Fibroblast of lung (primary cell): ENCODE data around the gene TNS3. TPM values are rescaled to one million over a fixed set of nuclear protein-coding genes. Genes with fewer than 3 reads are reported as not detected.

Source experiments
- DNase-seq, 2 donors: peaks; one replicate each; pipeline versions ENCODE4 v3.0.0 to v3.0.0-alpha.2; 2010; ENCODE audit warnings: low read depth in 2 of 2
- H2AFZ ChIP-seq: 2 replicates; pipeline ENCODE4 v1.5.1; 2012; ENCODE audit warnings: low read length, control low read depth, inconsistent platforms
- H3K27ac ChIP-seq: 2 replicates; pipeline ENCODE4 v1.5.1; 2011; ENCODE audit warnings: low read length, control low read depth; ENCODE audit not compliant: insufficient read depth
- H3K27me3 ChIP-seq: 2 replicates; pipeline ENCODE4 v1.5.1; 2011; ENCODE audit warnings: mild to moderate bottlenecking, low read length; ENCODE audit not compliant: control insufficient read depth, insufficient read depth
- H3K36me3 ChIP-seq: 2 replicates; pipeline ENCODE4 v1.5.1; 2011; ENCODE audit warnings: low read length; ENCODE audit not compliant: control insufficient read depth, insufficient read depth
- H3K4me1 ChIP-seq: 2 replicates; pipeline ENCODE4 v1.5.1; 2011; ENCODE audit warnings: low read length; ENCODE audit not compliant: control insufficient read depth, insufficient read depth; ENCODE audit errors: extremely low read depth
- H3K4me2 ChIP-seq: 2 replicates; pipeline ENCODE4 v1.5.1; 2011; ENCODE audit warnings: low read length, control low read depth; ENCODE audit not compliant: insufficient read depth; ENCODE audit errors: extremely low read depth
- H3K4me3 ChIP-seq, 4 experiments: fragments of 200-600 bp in 1 of 4; sonication (generic) in 1 of 4; replicated peaks in 1 of 4; 2 replicates each; pipeline ENCODE4 v1.5.1; 2011 to 2016; ENCODE audit warnings: low read length in 4 of 4, low read depth in 3 of 4, mild to moderate bottlenecking in 3 of 4, control low read depth in 2 of 4, inconsistent platforms in 1 of 4, mixed read lengths in 1 of 4; ENCODE audit not compliant: insufficient read depth in 1 of 4; ENCODE audit errors: control extremely low read depth in 1 of 4
- H3K79me2 ChIP-seq: 2 replicates; pipeline ENCODE4 v1.5.1; 2012; ENCODE audit warnings: mild to moderate bottlenecking, low read length, inconsistent platforms; ENCODE audit not compliant: control insufficient read depth, insufficient read depth
- H3K9ac ChIP-seq: 2 replicates; pipeline ENCODE4 v1.5.1; 2011; ENCODE audit warnings: mild to moderate bottlenecking, low read length, control low read depth; ENCODE audit not compliant: insufficient read depth
- H3K9me3 ChIP-seq: 2 replicates; pipeline ENCODE4 v1.5.1; 2012; ENCODE audit warnings: low read depth, low read length; ENCODE audit not compliant: control insufficient read depth, insufficient read depth
- H4K20me1 ChIP-seq: 2 replicates; pipeline ENCODE4 v1.5.1; 2011; ENCODE audit warnings: low read length; ENCODE audit not compliant: control insufficient read depth, insufficient read depth; ENCODE audit errors: extremely low read depth
- CTCF ChIP-seq, 2 donors: IDR thresholded peaks in 1 of 2; conservative IDR thresholded peaks in 1 of 2; 1 replicate in 1 of 2; 2 replicates in 1 of 2; pipeline ENCODE4 v1.5.1; 2011 to 2012; ENCODE audit warnings: low read length in 2 of 2, control low read depth in 1 of 2, inconsistent platforms in 1 of 2, low read depth in 1 of 2, mild to moderate bottlenecking in 1 of 2
- EZH2 ChIP-seq: IDR thresholded peaks from 2 replicates; pipeline ENCODE4 v1.5.1; 2012; ENCODE audit warnings: low read length, control low read depth, mild to moderate bottlenecking; ENCODE audit errors: missing control alignments
- polyA plus RNA-seq, 2 donors: library from polyadenylated mRNA; depleted of rRNA in 1 of 2; stranded (reverse) in 1 of 2; unstranded in 1 of 2; fragments of >200 nt; gene quantifications; 2 replicates each; pipeline ENCODE4 v1.2.1, GENCODE V29; 2011 to 2012; ENCODE audit warnings: missing spikeins in 1 of 2
- total RNA-seq: library from RNA; depleted of rRNA; stranded (reverse); fragments of >200 nt; gene quantifications from 2 replicates; pipeline ENCODE4 v1.2.1, GENCODE V29; 2014

TNS3 gene
- total and polyA plus RNA-seq, 2 donors (not counting 1 experiment from before 2014, with no cell fraction given) = 74.4 to 88.8 TPM

- Histone ChIP-seq H2AFZ (no peak overlapping the region), H4K20me1 (no peaks in the 10 kb centered on the region)
- DNase-seq = peak; percentile 26 to 46
Observed at GRCh38 chr7:47485640-47486435, 96.1 kb downstream of the TNS3 start.

DNA sequence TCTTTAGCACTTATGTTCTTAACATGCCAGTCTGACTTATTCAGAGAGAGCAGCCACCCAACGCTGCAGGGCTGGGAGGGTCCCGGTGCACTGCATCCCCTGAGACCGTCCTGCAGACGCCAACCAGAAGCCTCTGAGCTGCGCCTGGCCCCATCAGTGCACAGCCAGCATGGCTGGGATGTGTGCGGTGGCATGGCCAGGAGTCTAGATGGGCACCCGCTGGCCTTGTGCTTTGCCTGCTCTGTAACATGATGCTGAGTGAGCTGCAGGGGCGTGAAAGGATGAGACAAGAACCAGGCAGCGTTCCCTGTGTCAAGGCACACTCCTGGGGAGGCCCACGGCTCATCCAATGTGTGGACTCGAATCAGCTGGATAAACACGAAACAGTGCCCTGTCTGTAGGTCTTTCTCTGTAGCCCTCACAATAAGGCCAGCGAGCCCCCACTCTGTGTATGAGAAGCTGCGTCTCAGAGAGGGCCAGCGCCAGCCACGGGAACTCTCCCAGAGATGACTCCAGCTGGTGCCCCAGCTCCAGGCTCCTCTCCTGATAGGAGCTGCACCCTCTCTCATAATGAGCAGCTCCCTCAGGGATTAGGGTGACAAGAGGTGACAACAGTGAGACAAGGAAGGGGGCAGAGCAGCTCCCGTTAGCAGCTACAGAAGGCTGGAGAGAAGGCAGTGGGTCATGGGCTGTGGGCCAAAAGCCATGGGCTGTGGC lies 96.8 kb downstream of the TNS3 start:
- Histone ChIP-seq H3K9me3 (no peaks in the 10 kb centered on the region), H3K27me3 (no peaks in the 10 kb centered on the region), H3K27ac (no peak overlapping the region), H3K36me3 (peaks cover 2% of the 10 kb centered on the region), H3K79me2 (no peaks in the 10 kb centered on the region), H3K4me3 (no peak overlapping the region), H3K9ac (no peak overlapping the region), H3K4me1 (peaks cover 32% of the 10 kb centered on the region), H2AFZ (no peak overlapping the region), H3K4me2 (no peak overlapping the region), H4K20me1 (no peaks in the 10 kb centered on the region)
- peak in 1 of 2 donors; percentile 24 for DNase-seq
- TF ChIP-seq CTCF (conservative IDR thresholded peaks at IDR 0.05 in 1 of 2, IDR thresholded peaks at IDR 0.05 in 1 of 2; ENCODE audit: low read depth in 1 of 2, low read length in 2 of 2) (no peak), EZH2 (no peak)

More at GRCh38 chr7:47485640-47486435, 96.1 kb downstream of the TNS3 start:
- Histone ChIP-seq H3K9me3 (no peaks in the 10 kb centered on the region), H3K79me2 (no peaks in the 10 kb centered on the region), H3K27me3 (no peaks in the 10 kb centered on the region), H3K4me3 (no peak overlapping the region), H3K36me3 (peaks cover 2% of the 10 kb centered on the region), H3K4me2 (no peak overlapping the region), H3K4me1 (peaks cover 26% of the 10 kb centered on the region), H3K9ac (no peak overlapping the region), H3K27ac (no peak overlapping the region)
- no peak for TF ChIP-seq CTCF (conservative IDR thresholded peaks at IDR 0.05 in 1 of 2, IDR thresholded peaks at IDR 0.05 in 1 of 2; ENCODE audit: low read depth in 1 of 2, low read length in 2 of 2)
- TF ChIP-seq EZH2 = no peak

GRCh38 chr7:47484457-47484856 lies 97.5 kb downstream of the TNS3 start:
- Histone ChIP-seq H4K20me1 (no peaks in the 10 kb centered on the region), H2AFZ (no peak overlapping the region), H3K36me3 (peaks cover 2% of the 10 kb centered on the region), H3K27ac (no peak overlapping the region), H3K4me2 (no peak overlapping the region), H3K27me3 (no peaks in the 10 kb centered on the region), H3K9me3 (no peaks in the 10 kb centered on the region), H3K9ac (no peak overlapping the region), H3K79me2 (no peaks in the 10 kb centered on the region), H3K4me3 (no peak overlapping the region), H3K4me1 (peaks cover 36% of the 10 kb centered on the region)
- DNase-seq = no peak
- no peak for TF ChIP-seq EZH2
- no peak for TF ChIP-seq CTCF (conservative IDR thresholded peaks at IDR 0.05 in 1 of 2, IDR thresholded peaks at IDR 0.05 in 1 of 2; ENCODE audit: low read depth in 1 of 2, low read length in 2 of 2)
